Stimulated activated CD8-positive, alpha-beta memory T cell treated with anti-CD3 and anti-CD28 coated beads, Interleukin-15, amount 100 ng/mL, for 24 hours (primary cell): ENCODE measurements around the gene RNPEPL1.
"Not testable (repeated sequence)": the region's sequence is repeated elsewhere in the genome, so short reads cannot be mapped to it uniquely, and the experiment has no call there.

ENCODE experiments used
- DNase-seq: peaks from one replicate; pipeline ENCODE4 v3.0.0-alpha.2; 2020; ENCODE audit warnings: low read depth

RNPEPL1 gene, protein sequence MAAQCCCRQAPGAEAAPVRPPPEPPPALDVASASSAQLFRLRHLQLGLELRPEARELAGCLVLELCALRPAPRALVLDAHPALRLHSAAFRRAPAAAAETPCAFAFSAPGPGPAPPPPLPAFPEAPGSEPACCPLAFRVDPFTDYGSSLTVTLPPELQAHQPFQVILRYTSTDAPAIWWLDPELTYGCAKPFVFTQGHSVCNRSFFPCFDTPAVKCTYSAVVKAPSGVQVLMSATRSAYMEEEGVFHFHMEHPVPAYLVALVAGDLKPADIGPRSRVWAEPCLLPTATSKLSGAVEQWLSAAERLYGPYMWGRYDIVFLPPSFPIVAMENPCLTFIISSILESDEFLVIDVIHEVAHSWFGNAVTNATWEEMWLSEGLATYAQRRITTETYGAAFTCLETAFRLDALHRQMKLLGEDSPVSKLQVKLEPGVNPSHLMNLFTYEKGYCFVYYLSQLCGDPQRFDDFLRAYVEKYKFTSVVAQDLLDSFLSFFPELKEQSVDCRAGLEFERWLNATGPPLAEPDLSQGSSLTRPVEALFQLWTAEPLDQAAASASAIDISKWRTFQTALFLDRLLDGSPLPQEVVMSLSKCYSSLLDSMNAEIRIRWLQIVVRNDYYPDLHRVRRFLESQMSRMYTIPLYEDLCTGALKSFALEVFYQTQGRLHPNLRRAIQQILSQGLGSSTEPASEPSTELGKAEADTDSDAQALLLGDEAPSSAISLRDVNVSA

DNA sequence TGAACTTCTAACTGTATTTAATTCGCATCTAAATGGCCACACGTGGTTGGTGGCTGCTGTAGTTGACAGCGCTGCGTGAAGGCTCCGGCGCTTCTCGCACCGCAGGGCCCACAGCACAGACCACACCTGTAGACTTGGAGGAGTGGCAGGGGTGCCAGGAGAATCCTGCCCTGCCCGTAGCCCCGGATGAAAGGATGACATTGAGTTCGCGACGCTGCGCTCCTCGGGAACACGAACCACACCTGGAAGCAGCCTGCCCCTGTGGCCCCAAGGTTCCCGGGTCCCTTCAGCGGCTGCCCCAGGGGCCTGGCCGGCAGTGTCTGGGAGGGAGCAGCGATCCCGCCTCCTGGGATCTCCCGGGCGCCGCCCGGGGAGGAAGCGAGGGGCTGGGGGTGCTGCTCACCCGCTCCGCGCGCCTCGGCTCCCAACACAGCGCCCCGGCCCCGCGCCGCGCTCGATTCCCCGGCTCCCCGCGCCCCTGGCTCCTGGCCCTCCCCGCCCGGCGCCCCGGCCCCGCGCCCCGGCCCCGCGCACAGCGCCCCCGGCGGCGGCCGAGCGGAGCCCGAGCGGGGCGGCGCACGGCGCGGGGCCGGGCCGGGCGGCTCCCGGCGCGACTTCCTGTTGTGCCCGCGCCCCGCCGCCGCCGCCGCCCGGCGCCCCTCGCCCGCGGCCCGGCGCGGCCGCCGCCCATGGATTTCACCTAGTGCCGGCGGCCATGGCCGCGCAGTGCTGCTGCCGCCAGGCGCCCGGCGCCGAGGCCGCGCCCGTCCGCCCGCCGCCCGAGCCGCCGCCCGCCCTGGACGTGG lies at the start of gene RNPEPL1:
Gene RNPEPL1, plus strand, starts transcription at position 613 of the 806 bp plus-strand sequence. Its CDS starts 103 bp downstream, at position 716.
- DNase-seq = no peak

DNA sequence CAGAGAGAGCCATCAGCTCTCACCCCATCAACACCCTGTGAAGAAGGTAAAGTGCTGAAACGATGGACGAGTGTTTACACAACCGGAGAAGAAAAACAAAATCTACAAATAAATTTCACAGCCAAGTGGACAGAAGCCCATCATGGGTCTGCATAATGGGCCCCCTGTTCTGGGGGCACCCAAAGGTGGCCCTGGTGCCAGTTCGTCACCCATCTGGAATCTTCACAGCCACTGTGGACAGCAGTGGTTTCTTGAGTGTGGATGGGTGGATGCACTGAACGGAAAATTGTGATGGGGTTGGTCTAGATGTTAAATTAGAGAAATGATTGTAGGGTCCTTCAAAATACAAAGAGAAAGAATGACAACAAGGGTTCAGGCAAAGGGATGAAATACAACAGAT lies 49.3 kb upstream of the RNPEPL1 start:
- DNase-seq = no peak

DNA sequence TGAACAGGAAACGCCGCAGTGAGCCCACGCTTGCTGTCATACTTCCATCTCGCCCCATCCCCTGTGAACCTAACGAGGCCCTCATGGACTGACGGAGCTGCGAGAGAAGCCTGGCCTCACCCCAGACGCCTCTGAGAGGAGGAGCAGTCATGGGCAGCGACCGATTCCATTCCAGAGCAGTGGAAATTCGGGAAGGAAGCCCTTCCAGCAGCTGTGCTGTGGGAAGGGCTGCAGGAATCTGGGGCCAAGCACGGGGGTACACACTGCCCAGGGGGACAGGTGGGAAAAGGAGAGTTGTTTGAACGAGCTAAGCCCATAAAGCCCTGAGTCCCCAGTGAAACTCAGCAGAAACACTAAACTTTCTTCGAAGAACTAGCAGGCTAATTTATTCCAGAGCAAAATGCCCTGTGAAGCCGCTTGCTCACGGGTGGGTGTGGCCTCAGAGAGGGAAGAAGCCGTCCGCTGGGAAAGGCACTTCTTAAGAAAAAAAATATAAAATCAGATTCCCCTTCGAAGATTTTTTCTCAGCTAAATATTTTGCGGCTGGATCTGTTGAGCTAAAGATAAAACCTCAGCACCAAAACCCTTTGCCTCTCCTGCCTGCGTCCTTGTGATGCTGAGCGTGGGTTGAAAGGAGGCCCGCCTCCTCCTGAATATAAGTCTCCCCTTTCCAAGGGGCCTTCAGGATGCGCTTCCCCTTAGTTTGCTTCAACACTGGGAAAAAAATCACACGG lies 48.7 kb upstream of the RNPEPL1 start:
- DNase-seq = no peak

DNA sequence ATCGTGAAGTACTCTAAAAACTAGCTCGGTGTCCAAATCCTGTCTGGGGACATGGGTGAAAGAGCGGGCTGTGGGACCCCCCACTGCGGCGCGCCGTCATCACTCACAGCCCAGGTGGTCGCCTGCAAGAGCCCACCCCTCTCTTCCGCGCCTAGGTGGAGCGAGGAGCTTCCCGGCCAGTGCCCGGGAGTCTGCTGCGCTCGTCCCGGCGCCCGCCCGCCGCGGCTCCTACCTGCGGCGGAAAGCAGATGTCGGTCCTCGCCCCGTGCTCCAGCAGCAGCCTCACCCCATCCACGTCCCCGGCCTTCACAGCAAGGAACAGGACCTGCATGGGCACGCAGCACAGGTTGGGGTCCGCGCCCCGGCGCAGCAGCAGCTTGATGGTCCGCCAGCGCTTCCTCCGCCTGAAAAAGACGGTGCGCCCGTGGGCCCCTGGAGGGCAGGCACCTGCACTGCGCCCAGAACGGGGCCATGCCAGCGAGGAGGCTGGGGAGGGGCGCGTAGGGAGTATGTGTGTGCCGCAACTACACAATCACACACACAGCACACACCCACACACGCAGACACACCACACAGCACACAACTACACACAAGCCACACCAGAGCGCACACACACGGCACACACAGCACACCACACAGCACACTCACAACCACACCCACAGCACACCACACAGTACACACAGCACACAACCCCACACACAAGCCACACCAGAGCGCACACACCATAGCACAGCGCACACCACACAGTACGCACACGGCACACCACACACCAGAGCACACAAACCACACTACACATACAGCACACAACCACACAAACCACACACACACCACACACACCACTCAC lies 47.9 kb upstream of the RNPEPL1 start:
- DNase-seq = no peak

DNA sequence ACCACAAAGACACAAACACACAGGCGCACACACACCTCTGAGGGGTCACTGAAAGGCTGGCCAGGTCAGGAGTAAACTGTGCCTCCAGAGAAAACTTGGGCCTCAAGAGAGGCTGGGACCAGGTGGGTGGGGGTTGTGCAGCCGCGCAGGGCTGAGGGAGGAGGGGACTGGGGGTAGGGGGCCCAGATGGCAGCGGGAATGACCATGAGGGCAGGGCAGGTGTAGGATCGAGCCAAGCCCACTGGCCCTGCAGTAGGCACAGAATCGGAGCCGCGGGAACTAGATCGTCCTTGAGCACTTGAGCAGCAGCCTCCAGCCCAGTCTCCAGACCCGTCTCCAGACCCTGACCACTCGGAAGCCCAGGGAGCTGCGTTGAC lies 47.3 kb upstream of the RNPEPL1 start:
- no peak for DNase-seq

DNA sequence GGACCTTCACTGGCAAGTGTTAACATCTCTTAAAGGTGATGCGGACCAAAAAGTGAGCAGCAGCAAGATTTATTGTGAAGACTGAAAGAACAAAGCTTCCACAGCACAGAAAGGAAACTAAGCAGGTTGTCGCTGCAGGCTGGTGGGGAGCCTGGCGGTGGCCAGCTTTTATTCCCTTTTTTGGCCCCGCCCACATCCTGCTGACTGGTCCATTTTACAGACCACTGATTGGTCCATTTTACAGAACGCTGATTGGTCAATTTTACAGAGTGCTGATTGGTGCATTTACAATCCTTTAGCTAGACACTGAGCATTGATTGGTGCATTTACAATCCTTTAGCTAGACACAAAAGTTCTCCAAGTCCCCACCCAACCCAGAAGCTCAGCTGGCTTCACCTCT lies 46.4 kb upstream of the RNPEPL1 start:
- not testable (repeated sequence) for DNase-seq

DNA sequence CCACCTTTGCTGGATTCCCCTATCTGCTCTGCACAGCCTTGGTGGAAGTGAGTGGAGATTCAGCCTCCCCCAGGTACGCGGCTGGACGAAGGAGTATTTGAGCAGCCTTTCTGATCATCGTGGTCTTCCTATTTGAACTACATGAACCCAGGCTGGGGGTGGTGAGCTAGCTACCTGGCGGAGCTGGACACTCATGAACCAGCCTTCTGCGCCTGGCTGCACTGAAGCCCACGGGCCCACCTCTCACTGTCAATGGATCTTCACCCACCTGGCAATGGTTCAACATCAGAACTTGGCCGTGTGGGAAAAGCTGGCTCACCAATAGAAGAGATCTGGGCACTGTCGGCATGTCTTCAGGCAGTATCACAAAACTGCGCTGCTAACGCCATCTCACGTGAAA lies 45.9 kb upstream of the RNPEPL1 start:
- DNase-seq = no peak

DNA sequence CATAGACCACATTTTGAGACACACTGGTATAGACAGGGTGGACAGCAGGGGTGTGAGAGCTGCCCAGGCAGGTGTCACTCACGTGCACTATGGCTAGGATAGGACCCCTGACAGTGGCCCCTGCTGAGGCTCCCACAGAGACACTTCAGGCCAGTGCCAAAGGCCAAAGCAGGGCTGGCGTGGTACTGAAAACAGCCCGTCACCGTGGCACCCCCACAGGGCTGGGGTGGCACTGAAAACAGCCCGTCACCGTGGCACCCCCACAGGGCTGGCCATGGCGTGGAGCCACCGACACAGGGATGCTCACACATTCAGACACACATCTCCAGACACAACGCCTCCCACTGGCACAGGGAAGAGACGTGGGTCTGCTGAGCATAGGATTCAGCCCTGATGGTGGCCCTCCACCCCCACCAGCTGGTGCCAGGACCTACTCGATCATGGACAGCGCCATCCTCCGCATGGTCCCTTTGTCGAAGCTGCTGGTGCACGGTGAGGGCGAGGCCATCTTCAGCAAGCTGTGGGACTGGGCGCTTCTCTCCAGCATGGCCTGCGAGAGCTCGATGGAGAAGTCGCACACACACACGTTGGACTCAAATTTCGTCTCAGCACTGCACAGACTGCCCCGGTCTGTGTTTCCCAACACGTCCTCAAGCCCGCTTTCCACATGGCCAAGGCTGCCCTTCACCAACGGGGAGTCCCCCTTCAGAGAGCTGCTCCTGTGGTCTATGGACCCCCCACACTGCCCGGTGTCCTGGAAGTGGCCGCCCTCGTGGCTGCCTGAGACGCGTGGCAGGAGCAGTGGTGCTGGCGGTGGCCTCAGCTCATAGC lies 44.6 kb upstream of the RNPEPL1 start:
- no peak for DNase-seq

DNA sequence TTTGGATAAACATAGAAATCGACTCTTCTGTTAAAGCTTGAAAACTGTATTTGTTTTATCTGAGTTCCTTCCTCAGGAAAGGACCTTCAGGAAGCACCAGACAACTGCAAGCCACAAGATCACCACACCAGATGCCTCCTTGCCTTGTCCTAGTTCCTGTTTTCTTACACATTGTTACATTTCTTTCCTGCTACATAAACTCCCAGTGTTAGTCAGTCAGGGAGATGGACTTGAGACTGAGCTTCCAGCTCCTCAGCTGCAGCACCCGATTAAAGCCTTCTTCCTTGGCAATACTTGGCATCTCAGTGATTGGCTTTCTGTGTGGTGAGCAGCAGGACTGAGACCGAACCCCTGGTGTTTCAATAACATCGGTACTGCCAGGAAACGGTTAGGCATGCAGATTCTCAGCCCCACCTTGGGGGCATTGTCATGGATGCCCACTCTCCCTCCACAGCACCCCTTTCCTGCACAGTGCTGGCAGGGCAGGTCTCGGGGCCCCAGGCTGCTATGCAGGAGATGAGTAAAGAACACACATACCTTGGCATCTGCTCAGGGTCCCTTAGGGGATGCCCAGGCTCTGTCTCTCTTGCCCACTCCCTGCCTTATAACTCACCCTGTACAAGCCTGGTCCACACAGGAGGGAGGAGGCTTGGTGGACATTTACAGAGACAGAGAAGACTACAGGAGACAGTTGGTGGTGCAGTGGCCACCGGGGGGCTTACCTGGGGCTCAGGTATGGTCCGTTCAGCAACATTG lies 43.1 kb upstream of the RNPEPL1 start:
- no peak for DNase-seq

DNA sequence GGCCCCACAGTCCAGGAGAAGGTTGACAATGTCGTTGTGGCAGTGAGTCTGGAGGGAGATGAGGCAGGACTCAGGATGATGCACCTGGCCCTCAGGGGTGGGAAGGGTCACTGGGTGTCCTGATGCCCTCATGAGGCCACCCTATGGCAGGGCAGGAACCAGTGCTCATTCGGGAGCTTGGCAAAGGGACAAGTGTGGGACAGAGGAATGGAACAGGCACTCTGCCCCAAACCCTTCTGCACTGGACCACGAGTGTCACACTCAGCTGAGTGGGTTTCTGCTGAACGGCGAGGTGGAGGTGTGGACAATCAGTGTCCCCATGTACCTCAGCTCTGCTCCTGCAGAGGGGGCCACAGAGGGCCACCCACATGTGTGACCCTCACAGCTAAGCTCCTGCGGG lies 42.5 kb upstream of the RNPEPL1 start:
- no peak for DNase-seq

DNA sequence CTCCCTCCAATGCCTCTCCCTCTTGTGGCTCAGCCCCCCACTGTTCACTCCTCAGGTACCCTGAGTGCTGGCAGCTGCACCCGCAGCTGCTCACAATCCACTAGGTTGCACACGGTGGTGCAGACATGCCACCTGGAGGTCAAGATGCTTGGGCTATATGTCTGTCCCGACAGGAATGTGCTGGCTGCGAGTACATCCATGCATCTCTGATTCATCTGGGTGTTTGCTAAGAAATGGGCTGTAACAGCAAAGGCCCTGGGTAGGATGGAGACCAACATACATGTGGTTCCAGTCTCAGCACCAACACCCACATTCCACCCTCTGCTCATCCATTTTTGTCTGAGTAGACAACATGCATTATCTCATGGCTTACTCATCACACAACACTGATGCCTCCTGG lies 41.8 kb upstream of the RNPEPL1 start:
- no peak for DNase-seq

DNA sequence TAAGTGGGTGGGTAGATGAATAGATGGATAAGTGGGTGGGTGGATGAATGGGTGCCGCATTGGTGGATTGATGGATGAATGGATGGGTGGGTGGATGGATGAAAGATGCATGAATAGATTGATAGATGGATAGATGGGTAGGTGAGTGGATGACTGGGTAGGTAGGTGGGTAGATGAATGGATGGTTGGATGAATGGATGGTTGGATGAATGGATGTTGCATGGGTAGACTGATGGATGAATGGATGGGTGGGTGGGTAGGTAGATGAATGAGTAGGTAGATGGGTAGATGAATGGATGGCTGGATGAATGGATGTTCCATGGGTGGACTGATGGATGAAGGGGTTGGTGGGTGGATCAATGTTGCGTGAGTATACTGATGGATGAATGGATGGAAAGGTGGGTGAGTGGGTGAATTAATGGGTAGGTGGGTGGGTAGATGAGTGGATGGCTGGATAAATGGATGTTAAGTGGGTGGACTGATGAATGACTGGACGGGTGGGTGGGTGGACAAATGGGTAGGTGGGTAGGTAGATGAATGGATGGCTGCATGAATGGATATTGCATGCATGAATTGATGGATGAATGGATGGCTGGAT lies 41.0 kb upstream of the RNPEPL1 start:
- no peak for DNase-seq

DNA sequence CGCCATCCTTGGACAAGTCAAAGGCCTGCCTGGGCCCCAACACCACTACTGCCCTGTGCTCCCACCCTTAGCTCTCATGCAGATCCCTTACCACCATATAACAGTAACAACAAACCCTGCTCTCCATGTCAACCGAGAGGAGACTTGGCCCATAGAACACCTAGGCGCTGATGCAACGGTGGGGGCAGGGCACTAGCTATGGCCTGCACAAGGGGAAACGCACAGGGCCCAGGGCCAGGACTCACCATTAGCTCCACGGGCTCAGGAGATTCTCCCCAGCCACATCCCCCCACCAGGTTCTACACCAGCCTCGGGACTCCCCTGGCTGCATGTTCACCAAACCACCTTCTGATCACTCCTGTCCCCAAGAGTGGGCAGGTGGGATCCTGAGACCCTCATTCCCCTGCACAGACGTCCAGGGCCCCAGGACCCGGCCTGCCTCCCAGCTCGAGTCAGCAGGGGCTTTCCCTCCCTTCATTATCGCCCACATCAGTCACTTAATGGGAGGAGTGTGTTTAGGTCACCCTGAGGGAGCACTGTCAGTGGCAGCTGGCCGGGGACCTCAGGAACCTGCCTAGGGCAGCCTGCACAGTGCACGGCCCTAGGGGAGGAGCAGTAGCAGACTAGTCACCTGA lies 39.8 kb upstream of the RNPEPL1 start:
- no peak for DNase-seq

DNA sequence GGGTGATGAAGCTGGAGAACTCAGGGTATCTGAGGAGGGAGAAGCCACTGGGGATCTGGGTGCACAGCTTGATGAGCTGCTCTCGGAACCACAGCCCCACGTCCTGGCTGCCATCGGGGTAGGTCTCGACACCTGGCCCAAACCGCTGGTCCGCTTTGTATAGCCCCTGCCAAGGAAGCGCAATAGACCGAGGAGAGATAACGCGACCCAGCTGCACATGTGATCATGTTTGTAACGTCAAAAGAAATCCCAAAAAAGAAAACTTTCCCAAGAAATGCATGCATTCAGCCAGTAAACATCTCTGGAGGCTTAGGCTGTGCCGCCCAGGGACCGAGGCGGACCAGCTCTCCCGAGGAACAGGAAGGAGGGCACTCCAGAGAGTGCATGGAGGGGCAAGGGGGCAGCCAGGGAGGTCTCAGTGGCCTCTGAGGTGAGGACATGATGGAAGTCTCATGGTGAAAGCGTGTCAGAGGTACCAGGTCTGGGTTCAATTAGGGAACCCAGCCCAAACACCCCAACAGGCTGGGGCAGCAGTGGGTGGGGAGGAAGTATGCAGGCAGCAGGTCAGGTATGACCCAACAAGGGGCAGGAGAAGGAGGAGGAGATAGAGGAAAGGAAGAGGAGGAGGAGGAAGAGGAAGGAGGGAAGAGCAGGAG lies 38.8 kb upstream of the RNPEPL1 start:
- no peak for DNase-seq

DNA sequence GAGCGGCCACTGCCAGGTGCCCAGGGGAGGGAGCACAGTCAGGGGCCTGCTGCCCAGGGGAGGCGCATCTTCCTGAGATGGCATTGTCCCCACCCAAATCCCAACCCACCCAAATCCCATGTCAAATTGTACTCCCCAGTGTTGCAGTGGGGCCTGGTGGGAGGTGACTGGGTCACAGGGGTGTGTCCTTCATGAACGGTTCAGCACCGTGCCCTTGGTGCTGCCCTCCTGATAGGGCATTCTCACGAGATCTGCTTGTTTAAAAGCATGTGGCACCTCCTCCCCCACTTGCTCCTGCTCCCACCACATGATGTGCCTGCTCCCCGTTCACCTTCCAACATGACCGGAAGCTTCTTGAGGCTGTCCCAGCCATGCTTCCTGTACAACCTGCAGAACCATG lies 38.1 kb upstream of the RNPEPL1 start:
- no peak for DNase-seq

DNA sequence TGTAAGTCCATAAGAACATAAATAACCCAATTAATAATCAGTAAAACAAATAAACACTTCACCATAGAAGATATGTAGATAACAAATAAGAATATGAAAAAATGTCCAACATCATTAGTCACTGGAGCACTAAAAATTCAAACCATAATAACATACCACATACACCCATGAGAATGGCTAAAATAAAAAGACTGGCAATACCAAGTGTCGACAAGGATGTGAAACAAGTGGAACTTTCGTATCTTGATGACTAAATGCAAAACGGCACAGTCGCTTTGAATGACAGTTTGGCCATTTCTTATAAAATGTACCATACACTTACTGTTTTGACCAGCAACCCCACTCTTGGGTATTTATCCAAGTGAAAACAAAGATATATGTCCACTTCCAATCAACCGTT lies 37.2 kb upstream of the RNPEPL1 start:
- DNase-seq = no peak

DNA sequence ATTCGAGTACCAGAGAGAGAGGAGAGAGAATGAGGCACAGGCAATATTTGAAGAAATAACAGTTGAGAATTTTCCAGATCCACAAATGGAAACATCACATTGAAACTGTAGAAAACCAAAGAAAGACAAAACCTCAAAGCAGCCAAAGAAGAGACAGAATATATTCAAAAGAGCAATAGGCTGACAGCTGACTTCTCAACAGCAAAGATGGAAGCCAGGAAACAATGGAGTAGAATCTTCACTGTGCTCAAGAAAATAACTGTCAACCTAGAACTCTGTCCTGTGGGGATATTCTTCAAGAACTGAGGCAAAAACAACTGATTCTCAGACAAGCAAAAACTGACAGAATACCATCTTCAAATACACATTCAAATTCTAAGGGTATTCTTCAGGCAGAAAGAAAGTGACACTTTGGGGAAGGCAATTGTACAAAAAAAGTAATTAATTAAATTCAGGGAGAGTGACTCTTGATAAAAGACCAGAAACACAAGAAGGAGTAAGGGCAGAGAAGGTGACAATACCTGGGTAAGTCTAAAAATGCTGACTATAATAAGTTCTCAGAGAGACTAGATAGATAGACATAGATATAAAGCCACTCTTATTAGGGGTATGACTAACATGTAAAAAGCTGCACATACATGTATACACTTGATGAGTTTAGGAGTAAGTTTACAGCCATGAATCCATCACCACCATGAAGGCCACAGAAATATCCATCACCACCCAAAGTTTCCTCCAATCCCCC lies 36.1 kb upstream of the RNPEPL1 start:
- no peak for DNase-seq
